SK-N-SH (cell line): Measurements from ENCODE around the gene SEMA4D. TPM values are rescaled to one million over a fixed set of nuclear protein-coding genes. Genes with fewer than 3 reads are reported as not detected.

ENCODE experiments used
- CTCF ChIA-PET: fragments of 300-600, 350-600 bp; formaldehyde crosslinking; extraction: SDS; loops from one replicate; lab custom pipeline; 2021; lab: Yijun Ruan, JAX
- POLR2A ChIA-PET: fragments of 350-600 bp; sonication (Branson Sonifier 250); formaldehyde crosslinking; extraction: SDS; loops from one replicate; lab custom pipeline; 2020; ENCODE audit warnings: antibody characterized with exemption, inconsistent platforms; lab: Yijun Ruan, JAX
- DNase-seq: peaks from one replicate; pipeline ENCODE4 v3.0.0; 2012
- H2AFZ ChIP-seq: fragments of 200-600 bp; sonication (generic); 2 replicates; pipeline ENCODE4 v1.8.1; 2016; ENCODE audit warnings: antibody characterized with exemption, mild to moderate bottlenecking, low read depth
- H3F3A ChIP-seq: fragments of 200-600 bp; sonication (generic); replicated peaks from 2 replicates; pipeline ENCODE3; 2016; ENCODE audit warnings: antibody characterized with exemption, mild to moderate bottlenecking; ENCODE audit not compliant: insufficient read depth
- H3K27ac ChIP-seq, 2 experiments: fragments of 200-500 bp in 1 of 2; fragments of 200-600 bp in 1 of 2; sonication (Bioruptor generic) in 1 of 2; sonication (generic), shearing (Covaris generic) in 1 of 2; 2 replicates each; pipeline versions ENCODE4 v1.5.1 to v1.6.1; 2014 to 2016; ENCODE audit warnings: low read depth in 2 of 2, inconsistent platforms in 1 of 2, low read length in 1 of 2, mild to moderate bottlenecking in 1 of 2, mixed read lengths in 1 of 2
- H3K27me3 ChIP-seq: fragments of 200-600 bp; sonication (generic), shearing (Covaris generic); 2 replicates; pipeline ENCODE4 v1.6.1; 2016; ENCODE audit warnings: mixed run types; ENCODE audit not compliant: insufficient read depth
- H3K36me3 ChIP-seq, 2 experiments: fragments of 200-500 bp in 1 of 2; fragments of 200-600 bp in 1 of 2; sonication (Bioruptor generic) in 1 of 2; sonication (generic) in 1 of 2; replicated peaks in 1 of 2; 2 replicates each; pipeline versions ENCODE3 to v1.5.1; 2014 to 2016; ENCODE audit warnings: low read length in 1 of 2, mild to moderate bottlenecking in 1 of 2; ENCODE audit not compliant: insufficient read depth in 2 of 2, control insufficient read depth in 1 of 2
- H3K4me1 ChIP-seq, 2 experiments: fragments of 200-500 bp in 1 of 2; fragments of 200-600 bp in 1 of 2; sonication (Bioruptor generic) in 1 of 2; sonication (generic), shearing (Covaris generic) in 1 of 2; 2 replicates each; pipeline versions ENCODE4 v1.5.1 to v1.6.1; 2014 to 2016; ENCODE audit warnings: low read depth in 1 of 2, low read length in 1 of 2, mixed run types in 1 of 2; ENCODE audit not compliant: insufficient read depth in 2 of 2, control insufficient read depth in 1 of 2
- H3K4me2 ChIP-seq: fragments of 200-600 bp; sonication (generic), shearing (Covaris generic); 2 replicates; pipeline ENCODE4 v1.6.1; 2017; ENCODE audit warnings: mixed run types
- H3K4me3 ChIP-seq, 2 experiments: fragments of 200-500 bp in 1 of 2; fragments of 200-600 bp in 1 of 2; sonication (Bioruptor generic) in 1 of 2; sonication (generic), shearing (Covaris generic) in 1 of 2; 2 replicates each; pipeline versions ENCODE4 v1.5.1 to v1.8.1; 2014 to 2016; ENCODE audit warnings: low read depth in 2 of 2, inconsistent platforms in 1 of 2, low read length in 1 of 2, mild to moderate bottlenecking in 1 of 2, mixed read lengths in 1 of 2, moderate library complexity in 1 of 2
- H3K79me2 ChIP-seq: fragments of 200-600 bp; sonication (generic); 2 replicates; pipeline ENCODE4 v1.8.1; 2017; ENCODE audit warnings: mild to moderate bottlenecking; ENCODE audit not compliant: insufficient read depth
- H3K9ac ChIP-seq: fragments of 200-600 bp; sonication (generic); 2 replicates; pipeline ENCODE4 v1.6.1; 2017; ENCODE audit warnings: mixed run types
- H3K9me2 ChIP-seq: fragments of 200-600 bp; sonication (generic); 2 replicates; pipeline ENCODE4 v1.6.1; 2017; ENCODE audit warnings: mixed run types
- H3K9me3 ChIP-seq: fragments of 200-600 bp; sonication (generic); 2 replicates; pipeline ENCODE4 v1.6.1; 2017; ENCODE audit warnings: mixed run types, mild to moderate bottlenecking, moderate library complexity
- H4K20me1 ChIP-seq: fragments of 200-600 bp; sonication (generic); 2 replicates; pipeline ENCODE4 v1.6.1; 2017; ENCODE audit warnings: mild to moderate bottlenecking, mixed run types; ENCODE audit not compliant: insufficient read depth
- EP300 ChIP-seq, 2 experiments: IDR thresholded peaks; 2 replicates each; pipeline versions ENCODE4 v1.4.0 to v1.6.1; 2012; ENCODE audit warnings: borderline replicate concordance in 1 of 2, low read depth in 1 of 2, low read length in 1 of 2
- EZH2phosphoT487 ChIP-seq: fragments of 200-600 bp; sonication (generic); IDR thresholded peaks from 2 replicates; pipeline ENCODE4 v1.6.1; 2017; ENCODE audit warnings: low read depth, mixed run types, mild to moderate bottlenecking, antibody characterized with exemption, moderate library complexity, borderline replicate concordance
- FOXJ3 ChIP-seq: sonication (generic); formaldehyde crosslinking; IDR thresholded peaks from 2 replicates; pipeline ENCODE4 v1.5.1; 2020; ENCODE audit warnings: mild to moderate bottlenecking, missing genetic modification reagents
- GABPA ChIP-seq: IDR thresholded peaks from 2 replicates; pipeline ENCODE4 v1.4.0; 2012; ENCODE audit warnings: low read depth, mild to moderate bottlenecking
- GATA2 ChIP-seq: sonication (generic); formaldehyde crosslinking; IDR thresholded peaks from 2 replicates; pipeline ENCODE4 v1.5.0; 2020; ENCODE audit warnings: mild to moderate bottlenecking, missing genetic modification reagents
- MXI1 ChIP-seq: IDR thresholded peaks from 2 replicates; pipeline ENCODE4 v1.6.1; 2012; ENCODE audit warnings: mild to moderate bottlenecking, low read depth, low read length, improper control_type of control experiment
- NFIC ChIP-seq: IDR thresholded peaks from 2 replicates; pipeline ENCODE4 v1.4.0; 2012; ENCODE audit warnings: borderline replicate concordance
- NRF1 ChIP-seq: IDR thresholded peaks from 2 replicates; pipeline ENCODE4 v1.6.1; 2012; ENCODE audit warnings: low read depth, mild to moderate bottlenecking, low read length
- PBX3 ChIP-seq: IDR thresholded peaks from 2 replicates; pipeline ENCODE4; 2012
- POLR2AphosphoS5 ChIP-seq: IDR thresholded peaks from 2 replicates; pipeline ENCODE4 v1.6.1; 2012; ENCODE audit warnings: low read depth, low read length
- REST ChIP-seq: IDR thresholded peaks from 2 replicates; pipeline ENCODE4 v1.6.1; 2012; ENCODE audit warnings: mild to moderate bottlenecking, low read depth, low read length, moderate library complexity
- RFX5 ChIP-seq: IDR thresholded peaks from 2 replicates; pipeline ENCODE4 v1.6.1; 2012; ENCODE audit warnings: mild to moderate bottlenecking, improper control_type of control experiment, low read length
- RXRA ChIP-seq: IDR thresholded peaks from 2 replicates; pipeline ENCODE4 v1.4.0; 2012; ENCODE audit warnings: low read depth, mild to moderate bottlenecking, borderline replicate concordance
- SMC3 ChIP-seq: IDR thresholded peaks from 2 replicates; pipeline ENCODE4 v1.6.1; 2012; ENCODE audit warnings: low read depth, low read length, improper control_type of control experiment
- TEAD4 ChIP-seq: IDR thresholded peaks from 2 replicates; pipeline ENCODE4 v1.4.0; 2012; ENCODE audit warnings: mild to moderate bottlenecking, borderline replicate concordance; ENCODE audit not compliant: insufficient read depth
- WGBS: methylation state at CpG from one replicate; pipeline ENCODE4 v1.1.6; 2017; ENCODE audit warnings: low lambda C conversion rate; 5-methylcytosine and 5-hydroxymethylcytosine counted together
- polyA plus RNA-seq, 3 experiments: library from polyadenylated mRNA; depleted of rRNA; stranded (reverse); fragments of >200 nt; gene quantifications; 2 replicates each; pipeline ENCODE4 v1.2.3, GENCODE V29; 2012
- TF ChIP-seq, protein P1 (sequence below): fragments of 150-350 bp; IDR thresholded peaks from 2 replicates; pipeline ENCODE4 v1.6.1; 2016; ENCODE audit warnings: mild to moderate bottlenecking, low read depth, low read length
- TF ChIP-seq, protein P2 (sequence below): fragments of 150-350 bp; IDR thresholded peaks from 2 replicates; pipeline ENCODE4 v1.6.1; 2017; ENCODE audit warnings: antibody characterized with exemption, low read length, low read depth, borderline replicate concordance

SEMA4D gene
- polyA plus RNA-seq, 1 of the 3 experiments (the other 2 are of a cell fraction), result 4.8 TPM

DNA sequence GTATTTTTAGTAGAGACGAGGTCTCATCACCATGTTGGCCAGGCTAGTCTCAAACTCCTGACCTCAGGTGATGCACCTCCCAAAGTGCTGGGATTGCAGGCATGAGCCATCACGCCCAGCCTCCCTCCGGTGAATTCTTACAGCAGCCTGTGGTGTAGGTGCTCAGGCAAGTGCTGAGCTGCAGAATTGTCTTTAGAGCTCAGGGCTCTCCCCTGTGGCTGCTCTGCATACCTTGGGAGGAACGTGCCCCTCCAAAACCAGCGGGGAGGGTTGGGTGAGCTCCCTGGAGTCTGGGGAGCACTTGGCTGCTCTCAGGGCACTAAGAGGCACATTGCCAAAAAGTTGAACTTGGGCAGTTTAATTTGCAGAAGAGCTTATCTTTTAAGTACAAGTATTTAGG lies 150.3 kb downstream of the SEMA4D start:
- Histone ChIP-seq H3K9me3 (no peaks in the 10 kb centered on the region), H3K4me2 (no peak overlapping the region), H3K27ac (no peak overlapping the region), H3K9ac (no peak overlapping the region), H3F3A (no peaks in the 10 kb centered on the region), H3K27me3 (no peaks in the 10 kb centered on the region), H4K20me1 (no peaks in the 10 kb centered on the region), H3K9me2 (no peaks in the 10 kb centered on the region), H3K4me3 (no peak overlapping the region), H3K4me1 (peaks cover 0 to 3% of the 10 kb centered on the region in 2 experiments; a peak in 1 of 4 replicates), H3K36me3 (peaks cover 63 to 89% of the 10 kb centered on the region in 2 experiments), H3K79me2 (no peaks in the 10 kb centered on the region), H2AFZ (no peak overlapping the region)
- TF ChIP-seq RFX5 (no peak), NFIC (no peak), GATA2 (CRISPR knock-in tag) (no peak), TEAD4 (no peak), GABPA (no peak), PBX3 (no peak), EP300 (IDR thresholded peaks at IDR 0.05; ENCODE audit: borderline replicate concordance in 1 of 2, low read depth in 1 of 2, low read length in 1 of 2) (no peak)
- TF ChIP-seq, protein P1, sequence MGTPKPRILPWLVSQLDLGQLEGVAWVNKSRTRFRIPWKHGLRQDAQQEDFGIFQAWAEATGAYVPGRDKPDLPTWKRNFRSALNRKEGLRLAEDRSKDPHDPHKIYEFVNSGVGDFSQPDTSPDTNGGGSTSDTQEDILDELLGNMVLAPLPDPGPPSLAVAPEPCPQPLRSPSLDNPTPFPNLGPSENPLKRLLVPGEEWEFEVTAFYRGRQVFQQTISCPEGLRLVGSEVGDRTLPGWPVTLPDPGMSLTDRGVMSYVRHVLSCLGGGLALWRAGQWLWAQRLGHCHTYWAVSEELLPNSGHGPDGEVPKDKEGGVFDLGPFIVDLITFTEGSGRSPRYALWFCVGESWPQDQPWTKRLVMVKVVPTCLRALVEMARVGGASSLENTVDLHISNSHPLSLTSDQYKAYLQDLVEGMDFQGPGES, result no peak
- POLR2A ChIA-PET, result no interaction called here
- CTCF ChIA-PET, result interaction anchor here (1.3 kb wide), 1 partner anchor 149 kb away, joined by 3 read pairs; no protein-coding TSS in a partner anchor
- no peak for DNase-seq
- WGBS, result 96% methylated on average over 3 of the region's 5 CpGs

DNA sequence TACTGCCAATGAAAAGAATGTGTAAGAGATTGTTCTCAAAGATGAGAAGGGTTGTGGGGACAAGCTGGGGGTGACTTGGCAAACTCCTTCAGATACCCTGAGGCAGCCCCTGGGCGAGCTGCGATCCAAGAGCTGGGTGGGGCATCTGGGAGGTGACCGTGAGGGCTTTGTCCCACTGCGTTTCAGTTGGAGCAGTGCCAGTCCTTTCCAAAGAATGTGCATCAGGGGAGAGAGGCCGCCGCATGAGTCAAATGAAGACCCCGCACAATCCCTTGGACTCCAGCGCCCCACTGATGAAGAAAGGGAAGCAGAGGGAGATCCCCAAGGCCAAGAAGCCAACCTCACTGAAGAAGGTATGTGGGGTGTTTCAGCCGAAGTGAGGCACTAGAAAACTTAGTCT lies 151.2 kb downstream of the SEMA4D start:
- CTCF ChIA-PET, result interaction anchor here (1.3 kb wide), 1 partner anchor 150 kb away, joined by 3 read pairs; no protein-coding TSS in a partner anchor
- Histone ChIP-seq H3K4me1 (peaks cover 0 to 3% of the 10 kb centered on the region in 2 experiments; a peak in 1 of 4 replicates), H3K4me3 (no peak overlapping the region), H3K27ac (no peak overlapping the region), H3F3A (no peaks in the 10 kb centered on the region), H2AFZ (no peak overlapping the region), H3K4me2 (no peak overlapping the region), H3K9me2 (no peaks in the 10 kb centered on the region), H3K36me3 (peaks cover 67 to 90% of the 10 kb centered on the region in 2 experiments), H3K79me2 (no peaks in the 10 kb centered on the region), H3K9me3 (no peaks in the 10 kb centered on the region), H3K9ac (no peak overlapping the region), H4K20me1 (no peaks in the 10 kb centered on the region), H3K27me3 (no peaks in the 10 kb centered on the region)
- POLR2A ChIA-PET, result no interaction called here
- no peak for DNase-seq
- WGBS, result 95% methylated on average over 8 of the region's 9 CpGs
- TF ChIP-seq EP300 (IDR thresholded peaks at IDR 0.05; ENCODE audit: borderline replicate concordance in 1 of 2, low read depth in 1 of 2, low read length in 1 of 2) (no peak), POLR2AphosphoS5 (no peak), NRF1 (no peak), REST (no peak), MXI1 (no peak), FOXJ3 (CRISPR knock-in tag) (no peak), NFIC (no peak), SMC3 (no peak), GABPA (no peak), RXRA (no peak), EZH2phosphoT487 (no peak)
- TF ChIP-seq, protein P1, result no peak
- TF ChIP-seq, protein P2, sequence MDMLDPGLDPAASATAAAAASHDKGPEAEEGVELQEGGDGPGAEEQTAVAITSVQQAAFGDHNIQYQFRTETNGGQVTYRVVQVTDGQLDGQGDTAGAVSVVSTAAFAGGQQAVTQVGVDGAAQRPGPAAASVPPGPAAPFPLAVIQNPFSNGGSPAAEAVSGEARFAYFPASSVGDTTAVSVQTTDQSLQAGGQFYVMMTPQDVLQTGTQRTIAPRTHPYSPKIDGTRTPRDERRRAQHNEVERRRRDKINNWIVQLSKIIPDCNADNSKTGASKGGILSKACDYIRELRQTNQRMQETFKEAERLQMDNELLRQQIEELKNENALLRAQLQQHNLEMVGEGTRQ, result no peak
